Renal pelvis (tissue), 4 donors: Measurements from ENCODE around the gene USP40. TPM values are rescaled to one million over a fixed set of nuclear protein-coding genes. Genes with fewer than 3 reads are reported as not detected.

Experiments
- DNase-seq: peaks from one replicate; pipeline ENCODE4 v3.0.0-alpha.2; 2013
- polyA plus RNA-seq, 3 donors: library from polyadenylated mRNA; unstranded; fragments of 120-200 nt; gene quantifications; one replicate each; pipeline ENCODE4 v1.2.1, GENCODE V29; 2013; ENCODE audit not compliant: insufficient read length in 3 of 3

Gene USP40
- polyA plus RNA-seq, 3 donors: 40.6 to 80.7 (median 58.7) TPM

DNA sequence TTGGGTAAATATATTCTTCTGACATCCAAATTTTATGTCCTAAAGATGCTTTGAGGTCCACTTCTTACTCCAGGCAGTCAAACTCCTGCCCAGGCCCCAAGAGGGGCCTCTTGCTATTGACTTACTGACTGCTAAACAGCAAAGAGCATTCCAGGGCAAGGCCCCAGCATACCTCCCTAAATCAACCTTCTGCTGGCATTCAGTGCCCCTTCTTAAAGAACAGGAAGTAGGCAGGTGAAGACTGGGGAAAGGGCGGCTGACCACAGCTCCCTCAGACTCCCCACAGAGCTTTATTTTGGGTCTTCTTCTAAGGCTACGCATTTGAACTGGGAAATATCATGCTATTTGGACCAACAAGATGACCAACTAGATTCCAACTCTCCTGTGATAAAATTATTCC is 68.9 kb downstream of the USP40 start:
- DNase-seq: no peak

DNA sequence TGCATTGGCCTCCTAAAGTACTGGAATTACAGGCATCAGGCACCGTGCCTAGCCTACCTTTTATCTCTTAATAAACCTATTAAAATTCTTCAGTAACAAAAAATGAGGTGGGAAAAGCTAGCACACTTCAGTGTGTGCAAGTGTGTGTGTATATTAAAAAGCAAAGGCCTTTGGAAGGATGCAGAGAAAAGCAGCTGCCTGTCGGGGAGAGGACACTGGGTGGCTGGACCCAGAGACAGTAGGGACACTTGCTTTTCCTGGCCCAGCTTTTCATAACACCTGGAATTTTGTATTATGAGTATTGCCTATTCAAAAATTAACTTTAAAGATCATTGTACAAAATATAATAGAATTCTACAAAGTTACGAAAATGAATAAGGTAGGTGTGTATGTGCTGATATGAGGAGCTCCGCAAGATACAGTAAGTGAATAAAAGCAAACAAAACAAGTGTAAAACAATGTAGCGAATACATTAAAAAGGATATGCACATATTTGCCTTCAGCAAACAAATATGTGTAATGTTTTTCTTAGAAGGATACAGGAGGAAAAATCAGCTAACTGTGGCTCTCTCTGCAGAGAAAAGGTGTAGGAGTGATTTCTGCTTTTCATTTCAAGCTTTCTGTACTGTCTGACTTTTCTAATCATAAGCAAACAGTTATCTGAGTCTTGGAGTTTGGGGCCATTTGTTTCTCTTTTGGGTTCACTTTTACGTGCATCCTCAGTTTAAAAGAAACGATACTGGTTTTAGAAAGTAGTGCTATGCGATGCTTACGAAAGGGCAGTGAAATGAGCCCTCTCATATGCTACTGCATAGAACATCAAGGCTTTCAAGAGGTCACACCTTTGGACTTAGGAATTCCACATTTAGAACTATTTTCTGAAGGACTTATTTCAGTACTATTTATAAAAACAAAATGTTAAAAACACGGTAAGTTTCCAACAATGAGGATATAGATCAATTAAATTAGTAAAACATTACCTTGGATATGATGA is 70.8 kb downstream of the USP40 start:
- DNase-seq: no peak

DNA sequence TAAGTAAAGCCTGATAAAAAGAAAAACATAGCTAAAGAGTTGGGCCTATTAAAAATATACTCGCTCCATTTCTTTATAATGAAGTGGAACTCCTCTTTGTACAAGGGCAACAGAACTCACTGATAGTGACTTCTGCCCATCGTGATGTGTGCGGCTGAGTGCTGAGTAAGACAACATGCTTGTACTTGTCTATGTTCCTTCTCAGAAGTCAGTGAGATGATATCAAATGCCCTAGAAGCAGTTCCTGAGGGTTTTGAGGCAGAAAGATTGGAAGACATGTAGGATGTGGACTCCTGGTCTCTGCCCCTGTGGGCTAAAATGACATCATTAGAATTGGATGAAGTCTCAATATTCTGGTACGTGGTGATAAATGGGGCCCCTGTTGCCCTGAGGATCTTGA is 73.8 kb downstream of the USP40 start:
- DNase-seq: no peak

DNA sequence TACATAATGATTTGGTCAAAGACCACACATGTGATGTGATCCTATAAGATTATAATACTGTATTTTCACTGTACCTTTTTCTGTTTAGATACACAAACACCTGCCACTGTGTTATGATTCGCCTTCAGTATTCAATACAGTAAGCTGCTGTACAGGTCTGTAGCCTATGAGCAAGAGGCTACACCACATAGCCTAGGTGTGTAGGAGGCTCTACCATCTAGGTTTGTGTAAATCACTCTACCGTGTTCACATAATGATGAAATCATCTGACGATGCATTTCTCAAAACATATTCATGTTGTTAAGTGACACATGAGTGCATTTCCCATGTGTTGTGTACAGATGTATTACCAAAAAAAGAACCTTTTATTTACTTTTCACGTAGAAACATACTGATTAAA is 74.5 kb downstream of the USP40 start:
- DNase-seq: no peak

DNA sequence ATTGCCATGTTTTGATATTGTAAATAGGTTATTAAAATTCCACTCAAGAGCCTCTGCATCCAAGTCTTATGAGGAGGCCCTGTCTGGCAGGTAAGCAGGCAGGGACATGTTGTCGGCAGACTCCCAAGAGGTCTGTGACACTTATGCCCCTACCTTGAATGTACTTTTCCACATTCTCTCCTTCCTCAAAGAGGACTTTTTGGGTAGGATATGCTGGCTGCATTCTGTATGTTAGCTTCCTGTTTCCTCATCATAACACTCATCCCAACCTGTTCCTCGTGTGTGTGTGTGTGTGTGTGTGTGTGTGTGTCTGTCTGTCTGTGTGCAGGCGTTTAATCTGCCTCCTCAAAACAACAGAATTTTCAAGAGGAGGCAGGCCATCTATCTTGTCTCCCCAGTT is 75.3 kb downstream of the USP40 start:
- no peak for DNase-seq

DNA sequence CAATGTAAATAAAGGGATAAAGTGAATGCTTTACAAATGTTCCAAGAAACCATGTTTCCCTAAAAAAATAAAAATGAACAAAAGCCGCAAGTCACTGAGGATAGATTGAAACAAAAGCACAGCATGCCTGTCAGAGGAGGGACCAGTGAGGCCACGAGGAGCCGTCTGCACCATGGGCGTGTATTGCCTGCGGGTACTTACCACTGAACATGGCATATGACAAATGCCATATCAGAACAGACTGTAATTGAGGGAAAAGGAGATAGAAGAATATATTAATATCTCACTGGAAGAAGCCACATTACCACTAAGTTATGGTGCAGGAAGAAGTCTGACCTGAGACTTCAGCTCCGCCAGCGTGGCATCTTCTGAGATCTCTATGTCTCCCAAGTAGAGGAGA is 75.8 kb downstream of the USP40 start:
- DNase-seq: no peak

DNA sequence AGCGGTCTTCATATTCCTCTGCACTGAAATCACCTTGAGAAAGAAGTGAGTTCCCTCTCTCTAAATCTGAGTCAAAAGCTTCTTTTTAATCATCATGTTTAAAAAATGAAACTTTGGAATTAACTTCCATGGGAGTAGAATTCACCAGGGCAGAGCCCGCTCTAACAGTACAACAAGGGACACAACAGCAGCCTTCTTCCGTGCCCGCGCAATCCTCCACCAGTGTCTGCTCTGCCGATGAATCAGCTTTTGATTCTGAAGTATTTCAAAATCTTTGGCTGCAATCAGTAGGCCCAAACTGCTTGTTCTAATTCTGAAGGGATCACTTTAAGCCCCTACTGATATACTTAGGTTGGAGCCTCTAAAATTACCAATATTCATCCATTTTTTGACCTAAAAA is 76.9 kb downstream of the USP40 start:
- DNase-seq: no peak

DNA sequence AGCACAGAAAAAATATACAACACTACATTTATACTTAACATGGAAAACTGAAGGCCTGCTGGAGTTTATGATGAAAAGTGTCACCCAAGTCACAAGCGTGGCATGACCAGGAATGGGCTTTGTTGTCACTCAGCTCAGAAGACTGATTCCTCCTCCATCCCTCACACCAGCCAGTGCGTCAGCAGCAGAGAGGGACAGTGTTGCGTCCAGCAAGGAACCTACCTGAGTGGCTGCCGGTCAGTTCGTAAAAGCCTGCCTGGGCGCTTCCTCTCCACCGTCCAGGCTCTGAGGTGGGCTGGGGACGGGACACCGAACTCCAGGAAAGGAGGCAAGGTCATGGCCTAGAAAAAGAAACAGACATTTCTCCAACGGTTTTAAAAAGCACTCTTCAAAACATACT is 77.4 kb downstream of the USP40 start:
- no peak for DNase-seq

DNA sequence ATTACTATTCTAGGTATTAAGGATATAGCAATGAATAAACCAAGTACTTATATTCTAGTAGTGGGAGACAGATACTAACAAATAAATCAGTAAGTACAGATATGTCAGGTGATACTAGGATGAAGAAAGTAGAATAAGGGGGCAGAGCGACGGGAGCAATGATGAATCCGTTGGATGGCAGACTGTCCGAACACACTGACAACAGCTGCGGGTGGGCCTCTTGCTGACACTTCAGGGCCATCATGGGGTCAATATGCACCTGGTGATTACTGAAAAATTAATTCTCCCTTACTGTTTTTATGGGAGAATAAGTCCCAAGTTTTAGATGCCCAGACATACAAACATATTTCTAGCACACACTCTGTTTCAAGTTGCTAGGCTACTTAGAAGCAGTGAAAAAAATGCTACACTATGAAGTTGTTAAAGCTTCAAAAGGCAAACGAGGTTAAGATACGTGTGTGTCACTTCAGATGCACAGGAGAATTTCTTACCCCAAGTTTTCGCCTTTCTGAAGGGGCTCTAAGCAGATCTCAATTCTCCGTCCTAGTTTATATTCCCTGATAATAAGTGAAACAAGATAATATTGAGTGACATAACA is 78.7 kb downstream of the USP40 start:
- no peak for DNase-seq

DNA sequence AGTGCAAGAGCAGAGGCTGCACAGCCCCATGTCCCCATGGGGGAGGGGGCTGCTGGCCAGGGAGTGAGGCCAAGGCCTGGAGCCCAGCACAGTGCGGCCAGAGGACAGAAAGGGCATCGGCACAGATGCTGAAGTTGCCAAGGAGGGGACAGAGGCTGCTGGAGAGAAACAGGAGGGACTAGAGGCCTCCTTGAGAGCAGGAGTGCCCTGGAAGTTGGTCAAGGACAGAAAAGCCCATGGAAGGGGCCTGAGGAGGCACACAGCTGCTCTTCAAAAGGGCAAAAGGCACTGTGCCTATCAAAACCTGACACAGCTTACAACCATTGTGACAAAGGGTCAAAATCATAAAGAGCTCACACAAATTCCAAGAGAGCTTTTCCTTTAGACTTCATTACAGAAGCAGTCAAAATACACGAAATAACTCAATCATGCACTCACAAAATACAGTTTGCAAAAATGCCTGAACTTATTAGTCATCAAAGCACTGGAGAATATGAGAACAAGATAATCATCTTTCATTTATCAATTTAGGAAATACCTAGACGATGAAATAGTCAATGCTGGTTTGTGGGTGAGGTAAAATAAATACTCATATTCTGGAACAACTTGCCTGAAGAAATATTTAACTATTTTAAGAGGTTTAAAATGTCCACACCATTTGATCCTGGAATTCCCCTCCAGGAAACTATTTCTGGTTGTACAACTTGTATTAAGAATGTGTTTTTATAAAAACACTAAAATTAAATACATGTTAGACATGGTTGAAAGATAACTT is 79.6 kb downstream of the USP40 start:
- DNase-seq: no peak

DNA sequence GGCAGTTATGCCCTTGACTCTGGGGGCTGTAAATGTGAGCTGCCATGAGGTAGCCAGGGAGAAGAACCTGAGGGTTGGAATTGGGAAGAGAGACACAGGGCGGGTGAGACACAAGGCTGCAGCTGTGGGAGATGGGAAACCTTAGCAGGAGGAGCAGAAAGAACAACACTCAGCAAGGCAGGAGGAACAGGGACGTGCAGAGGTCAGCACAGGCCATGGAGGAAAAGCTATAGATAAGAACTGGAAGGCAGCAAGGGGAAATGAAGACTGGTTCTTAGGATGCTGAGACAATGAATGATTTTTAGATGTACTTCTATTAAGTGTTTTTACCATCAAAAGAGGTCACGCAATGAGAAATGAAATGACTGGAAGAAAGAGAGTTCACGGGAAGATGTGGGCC is 80.2 kb downstream of the USP40 start:
- DNase-seq: no peak

DNA sequence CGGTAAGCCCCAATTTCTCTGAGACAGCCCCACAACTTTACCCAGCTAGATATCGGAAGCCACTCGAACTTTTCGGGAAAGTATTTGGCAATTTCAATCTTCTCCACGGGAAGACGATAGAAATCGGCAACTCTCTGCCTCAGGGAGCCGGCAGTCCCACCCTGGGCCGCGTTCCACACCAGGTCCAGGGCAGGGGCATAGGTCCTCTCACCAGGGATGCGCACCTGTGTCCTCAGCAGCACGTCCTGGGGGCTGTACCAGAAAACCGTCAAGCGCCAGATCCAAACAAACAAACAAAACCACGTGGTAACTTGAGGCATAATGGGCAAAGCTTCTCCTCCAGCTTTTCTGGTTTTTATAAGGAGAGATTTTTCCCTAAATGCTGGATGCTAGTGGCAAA is 80.9 kb downstream of the USP40 start:
- DNase-seq: no peak

DNA sequence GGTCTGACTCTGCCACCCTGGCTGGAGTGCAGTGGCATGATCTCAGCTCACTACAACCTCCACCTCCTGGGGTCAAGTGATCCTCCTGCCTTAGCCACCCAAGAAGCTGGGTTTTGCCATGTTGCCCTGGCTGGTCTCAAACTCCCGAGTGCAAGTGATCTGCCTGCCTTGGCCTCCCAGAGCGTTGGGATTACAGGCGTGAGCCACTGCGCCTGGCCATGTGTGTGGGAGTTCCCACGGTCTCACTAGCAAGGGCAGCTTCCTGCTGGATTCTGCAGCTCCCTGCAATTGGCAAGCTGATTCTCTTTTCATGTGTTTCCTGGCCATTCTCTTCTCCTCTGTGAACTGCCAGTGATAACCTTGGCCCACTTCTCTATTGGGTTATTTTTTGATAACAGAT is 84.0 kb downstream of the USP40 start:
- no peak for DNase-seq

DNA sequence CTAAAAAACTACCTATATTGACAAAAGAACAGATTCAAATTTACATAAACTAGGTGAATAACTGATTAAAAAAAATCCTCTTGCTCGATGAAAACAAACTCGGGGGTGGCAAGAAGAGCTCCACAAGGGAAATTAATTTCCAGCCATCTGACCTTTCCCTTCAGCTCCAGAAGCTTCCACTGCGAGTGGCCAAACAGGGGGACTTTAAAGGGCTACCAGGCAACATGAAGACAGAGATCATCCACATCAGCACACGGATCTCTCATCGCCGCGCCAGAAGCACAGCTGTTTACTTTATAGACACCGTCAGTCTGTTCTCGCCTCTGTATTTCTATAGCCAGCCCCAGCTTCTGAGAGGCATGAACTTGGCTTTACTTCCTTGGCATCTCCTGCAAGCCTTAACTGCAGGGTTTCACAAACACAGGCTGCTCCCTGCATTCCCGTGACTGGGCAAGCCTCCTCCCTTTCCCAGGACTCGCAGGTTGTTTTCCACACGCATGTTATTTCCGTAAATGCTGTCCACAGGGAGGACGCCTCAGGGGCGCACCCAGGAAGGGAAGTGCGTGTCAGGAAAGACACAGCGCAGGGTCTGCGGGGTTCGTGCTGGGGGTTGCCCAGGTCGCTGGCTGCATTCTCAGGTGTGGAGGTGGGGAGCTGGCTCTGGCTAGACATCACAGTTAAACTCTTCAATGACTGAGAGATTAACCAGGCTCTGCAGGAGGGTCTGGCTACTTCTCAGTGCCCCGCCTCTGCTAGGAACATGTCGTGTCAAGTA is 85.0 kb downstream of the USP40 start:
- no peak for DNase-seq

DNA sequence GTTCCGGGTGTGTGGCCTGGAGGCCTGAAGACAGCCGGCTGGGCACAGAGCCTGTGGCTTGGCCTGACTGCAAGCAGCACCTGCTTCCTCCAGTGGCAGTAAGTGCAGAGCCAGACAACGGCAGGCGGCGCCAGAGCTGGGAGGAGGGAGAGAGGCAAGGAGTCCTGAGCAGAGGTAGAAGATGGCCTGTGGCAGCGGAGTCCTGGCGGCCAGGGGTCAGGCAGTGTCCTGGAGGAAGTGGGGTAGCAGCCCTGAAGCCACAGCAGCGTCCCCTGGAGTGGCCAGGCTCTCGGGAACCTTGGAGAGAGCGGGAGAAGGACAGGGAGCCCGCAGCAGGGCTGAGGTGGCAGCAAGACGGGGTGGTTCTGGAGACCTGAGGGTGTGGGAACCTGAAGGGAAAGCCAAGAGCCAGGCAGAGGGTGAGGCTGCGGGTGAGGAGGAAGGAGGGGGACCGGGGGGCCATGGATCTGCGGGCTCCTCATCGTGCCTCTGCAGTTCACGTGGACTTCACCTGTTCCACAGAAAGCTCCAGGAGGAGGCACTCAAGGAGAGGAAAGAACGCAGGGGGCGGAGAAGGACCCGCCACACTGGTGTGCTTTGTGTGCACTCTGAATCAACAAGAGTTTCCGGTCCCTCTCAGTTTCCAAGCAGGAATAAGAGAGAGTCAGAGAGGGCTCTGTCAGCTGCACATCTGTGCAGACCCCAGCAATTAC is 85.9 kb downstream of the USP40 start:
- no peak for DNase-seq

DNA sequence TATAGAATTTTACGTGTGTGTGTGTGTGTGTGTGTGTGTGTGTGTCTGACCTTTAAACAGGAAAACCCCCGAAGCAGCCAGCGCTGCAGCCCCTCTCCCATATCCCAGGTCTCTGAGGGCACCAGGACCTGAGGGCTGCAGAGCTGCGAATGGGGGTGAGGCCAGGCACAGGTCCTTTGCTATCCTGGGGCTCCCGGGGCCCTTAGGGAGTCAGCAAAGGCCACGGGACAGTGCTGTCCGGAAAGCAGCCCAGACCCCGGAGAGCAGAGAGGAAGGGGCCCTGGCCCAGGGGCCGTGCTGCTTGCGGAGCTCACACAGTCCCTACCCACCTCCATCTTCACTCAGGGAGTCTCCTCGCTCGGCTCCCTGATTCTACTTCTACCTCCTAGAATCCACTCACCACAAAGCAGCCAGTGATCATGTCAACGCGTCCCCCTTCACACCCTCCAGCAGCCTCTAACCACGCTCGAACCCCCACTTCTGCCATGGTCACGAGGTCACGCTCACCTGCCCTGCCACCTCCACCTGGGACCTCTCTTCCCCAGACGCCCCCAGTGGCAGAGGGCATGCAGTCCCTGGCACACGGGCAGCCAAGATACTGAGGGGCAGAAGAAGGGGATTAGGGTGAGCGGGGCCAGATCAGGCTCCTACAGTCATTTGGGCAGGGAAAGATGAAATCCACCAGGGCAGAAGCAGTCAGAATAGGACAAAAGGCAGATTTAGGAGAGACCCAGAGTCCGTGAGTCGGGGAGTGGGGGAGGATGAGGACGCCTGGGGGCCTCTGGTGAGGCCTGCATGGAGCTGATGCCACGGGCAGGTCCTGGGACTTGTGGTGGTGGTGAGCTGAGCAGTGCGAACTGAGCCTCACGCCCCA is 86.7 kb downstream of the USP40 start:
- no peak for DNase-seq

DNA sequence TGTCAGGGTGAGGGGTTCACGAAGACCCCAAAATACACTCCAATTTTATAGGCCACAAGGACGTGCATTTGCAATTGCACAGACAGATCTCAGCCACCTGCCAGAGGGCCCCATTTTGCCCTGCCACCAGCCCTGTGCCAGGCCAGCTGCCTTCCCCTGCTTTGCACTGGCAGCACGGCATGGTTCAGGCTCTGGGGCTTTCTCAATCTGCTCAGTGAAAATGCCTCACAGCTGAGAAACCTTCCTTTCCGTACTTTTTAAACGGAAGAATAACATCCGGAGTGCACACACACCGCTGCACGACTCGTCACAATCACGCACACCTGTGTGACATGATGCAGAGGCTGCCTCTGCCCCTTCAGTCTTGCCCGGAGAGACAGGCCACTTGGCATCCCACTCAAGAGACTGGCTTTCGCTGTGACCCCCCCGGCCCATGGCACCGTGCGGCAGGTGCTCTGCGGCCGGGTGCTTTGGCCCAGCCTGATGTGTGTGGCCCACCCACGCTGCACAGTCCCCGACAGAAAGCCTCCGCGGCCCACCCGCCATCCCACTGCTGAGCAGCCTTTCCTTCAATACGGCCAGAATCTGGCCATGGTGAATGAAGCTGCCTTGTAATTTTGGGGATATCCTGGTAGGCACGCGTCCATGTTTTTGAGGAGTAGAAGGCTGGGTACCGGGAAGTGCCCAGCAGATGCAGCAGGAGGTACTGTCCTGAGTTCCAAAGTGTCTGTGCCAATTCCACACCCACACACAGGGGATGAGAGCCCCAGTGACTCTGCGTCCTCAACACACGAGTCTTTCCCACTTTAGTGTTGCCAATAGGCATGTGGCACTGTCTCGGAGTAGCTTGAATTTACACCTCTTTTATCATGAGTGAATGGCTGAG is 88.8 kb downstream of the USP40 start:
- no peak for DNase-seq

DNA sequence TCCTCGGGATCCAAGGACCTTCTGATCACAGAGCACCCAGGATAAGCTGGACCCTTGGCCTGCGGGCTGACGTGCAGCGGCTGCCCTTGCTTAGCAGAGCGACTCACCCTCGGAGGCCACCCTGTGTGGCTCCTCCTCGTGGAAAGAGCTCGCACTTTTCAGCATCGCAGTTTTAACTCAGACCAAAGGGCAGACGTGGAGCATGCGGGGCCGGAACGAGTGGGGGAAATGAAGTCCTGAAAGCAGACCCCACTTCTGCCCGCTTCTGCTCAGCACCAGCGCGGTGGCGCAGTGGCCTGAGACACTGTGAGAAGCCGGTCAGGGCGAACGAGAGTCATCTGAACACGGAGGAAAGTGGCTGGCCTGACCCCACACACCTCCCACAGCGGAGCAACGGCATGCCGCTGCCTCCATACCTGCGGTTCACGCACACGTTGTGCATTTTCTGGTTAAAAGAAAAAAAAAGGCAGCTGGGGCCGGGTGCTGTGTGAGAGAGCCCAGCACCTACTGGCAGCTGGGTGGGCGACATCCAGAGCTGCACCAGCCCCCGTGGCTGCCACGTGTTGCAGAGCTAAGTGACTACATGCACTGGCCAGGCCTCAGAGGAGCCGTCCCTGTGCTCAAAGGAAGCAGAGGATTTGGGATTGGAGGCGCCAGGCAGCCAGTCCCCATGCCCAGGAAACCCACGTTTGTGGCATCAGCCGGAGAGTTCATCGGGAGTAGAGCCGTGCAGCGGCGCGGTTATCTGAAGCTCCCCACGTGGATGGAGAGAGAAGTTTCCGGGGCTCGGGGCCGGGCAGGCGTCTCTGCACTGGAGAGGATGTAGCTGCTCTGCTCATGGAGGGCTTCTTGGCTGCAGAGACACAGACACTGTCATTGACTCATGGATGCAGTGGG is 89.7 kb downstream of the USP40 start:
- no peak for DNase-seq
